Left ventricle myocardium inferior (tissue), 1 donor: ENCODE data around the gene DDX18. TPM values are rescaled to one million over a fixed set of nuclear protein-coding genes. Genes with fewer than 3 reads are reported as not detected.
A peak's percentile ranks its signal among the peaks of the same experiment; 100 is the strongest.

Experiments
- DNase-seq: peaks from one replicate; pipeline ENCODE4 v3.0.0-alpha.2; 2020
- H3K27ac ChIP-seq: fragments of 200-600 bp; replicated peaks from 2 replicates; pipeline ENCODE4 v1.8.0; 2021
- H3K27me3 ChIP-seq: fragments of 200-600 bp; 2 replicates; pipeline ENCODE4 v1.8.0; 2021; ENCODE audit warnings: low read depth
- H3K36me3 ChIP-seq: fragments of 200-600 bp; 2 replicates; pipeline ENCODE4 v1.8.0; 2021
- H3K4me1 ChIP-seq: fragments of 200-600 bp; 2 replicates; pipeline ENCODE4 v1.8.0; 2021
- H3K4me3 ChIP-seq: fragments of 200-600 bp; 2 replicates; pipeline ENCODE4 v1.8.0; 2021; ENCODE audit warnings: mild to moderate bottlenecking, moderate library complexity
- H3K9me3 ChIP-seq: fragments of 200-600 bp; replicated peaks from 2 replicates; pipeline ENCODE4 v1.8.0; 2021
- CTCF ChIP-seq: fragments of 200-600 bp; IDR thresholded peaks from 2 replicates; pipeline ENCODE4 v1.8.0; 2021; ENCODE audit warnings: antibody characterized with exemption, mild to moderate bottlenecking, borderline replicate concordance
- intact Hi-C: fragments of 100-400 bp; cut with micrococcal nuclease; formaldehyde crosslinking; loops from one replicate; pipeline ENCODE4 v1.11.0; 2022
- total RNA-seq: library from RNA; stranded (reverse); fragmentation: NEBNext Ultra II Directional; extraction: Animal tissue kit (Norgen Biotek cat#: 25700); gene quantifications from one replicate; pipeline ENCODE4 v1.2.1, GENCODE V29; 2021
- donor health status: DM: no; HTN: yes; CAD: no; lungs with severe emphysema.

Gene DDX18
- total RNA-seq, 1 donor from 2014 or later: 25.5 TPM

- peaks cover 16% of the 10 kb centered on the region for H3K4me1 ChIP-seq
- H3K4me3 ChIP-seq: no peak overlapping the region
- DNase-seq: no peak
- H3K27ac ChIP-seq: no peak overlapping the region
- TF ChIP-seq CTCF: no peak
- H3K27me3 ChIP-seq: no peaks in the 10 kb centered on the region
- intact Hi-C loops: loop anchor here (10.0 kb wide), 1 partner anchor 170 kb away; no protein-coding TSS in a partner anchor
- no peaks in the 10 kb centered on the region for H3K9me3 ChIP-seq
- peaks cover 38% of the 10 kb centered on the region for H3K36me3 ChIP-seq
Measured at GRCh38 chr2:117834992-117835391, 20.5 kb downstream of the DDX18 start.

GRCh38 chr2:117835990-117836760, 21.7 kb downstream of the DDX18 start:
- TF ChIP-seq CTCF: peak; percentile 89
- Histone ChIP-seq H3K27ac (peak overlapping the region; percentile 63), H3K4me3 (peak overlapping the region; percentile 66), H3K9me3 (no peaks in the 10 kb centered on the region), H3K36me3 (peaks cover 26% of the 10 kb centered on the region), H3K27me3 (no peaks in the 10 kb centered on the region), H3K4me1 (peaks cover 16% of the 10 kb centered on the region)
- peak; percentile 86 for DNase-seq
- intact Hi-C loops: loop anchor here (10.0 kb wide), 1 partner anchor 169 kb away; no protein-coding TSS in a partner anchor

GRCh38 chr2:117845304-117845703, 30.8 kb downstream of the DDX18 start:
- no peak overlapping the region for H3K27ac ChIP-seq
- H3K36me3 ChIP-seq: no peaks in the 10 kb centered on the region
- TF ChIP-seq CTCF: no peak
- intact Hi-C loops: no loop called here
- no peak for DNase-seq
- no peaks in the 10 kb centered on the region for H3K9me3 ChIP-seq
- no peaks in the 10 kb centered on the region for H3K4me1 ChIP-seq
- H3K4me3 ChIP-seq: no peak overlapping the region
- H3K27me3 ChIP-seq: peaks cover 44% of the 10 kb centered on the region

- DNase-seq: no peak
- Histone ChIP-seq H3K9me3 (no peaks in the 10 kb centered on the region), H3K27me3 (peaks cover 90% of the 10 kb centered on the region), H3K4me1 (no peaks in the 10 kb centered on the region), H3K36me3 (no peaks in the 10 kb centered on the region), H3K4me3 (no peak overlapping the region), H3K27ac (no peak overlapping the region)
- intact Hi-C loops: no loop called here
- no peak for TF ChIP-seq CTCF
Measured at GRCh38 chr2:117850015-117850414, 35.5 kb downstream of the DDX18 start.

GRCh38 chr2:117850461-117850860, 36.0 kb downstream of the DDX18 start:
- peaks cover 94% of the 10 kb centered on the region for H3K27me3 ChIP-seq
- TF ChIP-seq CTCF: no peak

More at GRCh38 chr2:117850461-117850860, 36.0 kb downstream of the DDX18 start:
- Histone ChIP-seq H3K4me1 (no peaks in the 10 kb centered on the region), H3K9me3 (no peaks in the 10 kb centered on the region), H3K4me3 (no peak overlapping the region), H3K36me3 (no peaks in the 10 kb centered on the region), H3K27ac (no peak overlapping the region)
- DNase-seq: no peak
- intact Hi-C loops: no loop called here
